ENCODE data around the gene PAAF1.
"Not testable (repeated sequence)": the region's sequence is repeated elsewhere in the genome, so short reads cannot be mapped to it uniquely, and the experiment has no call there.

Gene PAAF1

GRCh38 chr11:73888244-73888643 is 11.4 kb downstream of the PAAF1 start:
- no peak for DNase-seq

GRCh38 chr11:73889019-73889418 is 12.2 kb downstream of the PAAF1 start:
- no peak for DNase-seq

- no peak for DNase-seq
These were observed 12.7 kb downstream of the PAAF1 start for GRCh38 chr11:73889536-73889935.

GRCh38 chr11:73893041-73893440 is 16.2 kb downstream of the PAAF1 start:
- no peak for DNase-seq

GRCh38 chr11:73894725-73895335 is 18.0 kb downstream of the PAAF1 start:
- DNase-seq: peak; percentile 41

GRCh38 chr11:73902303-73902702 is 25.5 kb downstream of the PAAF1 start:
- no peak for DNase-seq

- DNase-seq: peak; percentile 42
These were observed 30.4 kb downstream of the PAAF1 start for GRCh38 chr11:73907191-73907590.

- no peak for DNase-seq
These were observed 35.2 kb downstream of the PAAF1 start for GRCh38 chr11:73912026-73912425.

GRCh38 chr11:73913472-73913871 is 36.7 kb downstream of the PAAF1 start:
- DNase-seq: no peak

GRCh38 chr11:73914284-73914683 is 37.5 kb downstream of the PAAF1 start:
- no peak for DNase-seq

- DNase-seq: no peak
These were observed 39.6 kb downstream of the PAAF1 start for GRCh38 chr11:73916435-73916834.

- no peak for DNase-seq
These were observed 44.4 kb downstream of the PAAF1 start for GRCh38 chr11:73921180-73921579.

- no peak for DNase-seq
These were observed 52.6 kb downstream of the PAAF1 start for GRCh38 chr11:73929388-73929787.

- peak; percentile 69 for DNase-seq
These were observed 54.3 kb downstream of the PAAF1 start for GRCh38 chr11:73931039-73931645.

- no peak for DNase-seq
These were observed 55.2 kb downstream of the PAAF1 start for GRCh38 chr11:73931951-73932350.

GRCh38 chr11:73932781-73933180 is 56.0 kb downstream of the PAAF1 start:
- no peak for DNase-seq

- not testable (repeated sequence) for DNase-seq
These were observed 59.2 kb downstream of the PAAF1 start for GRCh38 chr11:73936047-73936446.

- DNase-seq: peak; percentile 49
These were observed 62.3 kb downstream of the PAAF1 start for GRCh38 chr11:73939096-73939495.

- DNase-seq: no peak
These were observed 64.2 kb downstream of the PAAF1 start for GRCh38 chr11:73940801-73941570.

- no peak for DNase-seq
These were observed 65.2 kb downstream of the PAAF1 start for GRCh38 chr11:73942010-73942409.

- DNase-seq: no peak
These were observed 67.3 kb downstream of the PAAF1 start for GRCh38 chr11:73944085-73944484.

- no peak for DNase-seq
These were observed 68.1 kb downstream of the PAAF1 start for GRCh38 chr11:73944901-73945300.

GRCh38 chr11:73945396-73945795 is 68.6 kb downstream of the PAAF1 start:
- DNase-seq: no peak

- DNase-seq: no peak
These were observed 70.1 kb downstream of the PAAF1 start for GRCh38 chr11:73946798-73947458.

Data from fibroblast of upper back skin (primary cell).